NCI-H82 treated with DMSO at 0.1 percent for 48 hours (cell line): ENCODE results near the gene ACTR1B.
A peak's percentile ranks its signal among the peaks of the same experiment; 100 is the strongest.
"Not testable (repeated sequence)": the region's sequence is repeated elsewhere in the genome, so short reads cannot be mapped to it uniquely, and the experiment has no call there.

Experiments
- DNase-seq: peaks from one replicate; lab custom pipeline; 2025; ENCODE audit not compliant: unreplicated experiment; lab: John Stamatoyannopoulos, UW

ACTR1B gene

GRCh38 chr2:97663962-97664635 lies at the start of gene ACTR1B:
TSS of gene ACTR1B (minus strand) at chr2:97664044. CDS start at chr2:97663890, 154 bp downstream.
- DNase-seq: peak; percentile 83

GRCh38 chr2:97712693-97713295 lies 49.0 kb upstream of the ACTR1B start:
- DNase-seq: no peak

GRCh38 chr2:97712175-97712574 lies 48.3 kb upstream of the ACTR1B start:
- DNase-seq: not testable (repeated sequence)

GRCh38 chr2:97711394-97711711 lies 47.5 kb upstream of the ACTR1B start:
- DNase-seq: no peak

- DNase-seq: no peak
Measured at GRCh38 chr2:97708608-97709007, 44.8 kb upstream of the ACTR1B start.

- no peak for DNase-seq
Measured at GRCh38 chr2:97708048-97708380, 44.2 kb upstream of the ACTR1B start.

- no peak for DNase-seq
Measured at GRCh38 chr2:97707362-97708047, 43.7 kb upstream of the ACTR1B start.

GRCh38 chr2:97706708-97707345 lies 43.0 kb upstream of the ACTR1B start:
- no peak for DNase-seq

- DNase-seq: no peak
Measured at GRCh38 chr2:97706112-97706511, 42.3 kb upstream of the ACTR1B start.

- DNase-seq: no peak
Measured at GRCh38 chr2:97704989-97705388, 41.1 kb upstream of the ACTR1B start.

- no peak for DNase-seq
Measured at GRCh38 chr2:97703741-97704140, 39.9 kb upstream of the ACTR1B start.

- DNase-seq: no peak
Measured at GRCh38 chr2:97702731-97703470, 39.1 kb upstream of the ACTR1B start.

- DNase-seq: no peak
Measured at GRCh38 chr2:97701851-97702465, 38.1 kb upstream of the ACTR1B start.

- DNase-seq: no peak
Measured at GRCh38 chr2:97701186-97701585, 37.3 kb upstream of the ACTR1B start.

- peak; percentile 9 for DNase-seq
Measured at GRCh38 chr2:97699765-97700444, 36.1 kb upstream of the ACTR1B start.

- no peak for DNase-seq
Measured at GRCh38 chr2:97698530-97698929, 34.7 kb upstream of the ACTR1B start.

- peak; percentile 3 for DNase-seq
Measured at GRCh38 chr2:97697252-97698235, 33.7 kb upstream of the ACTR1B start.

- no peak for DNase-seq
Measured at GRCh38 chr2:97695744-97696143, 31.9 kb upstream of the ACTR1B start.

- DNase-seq: no peak
Measured at GRCh38 chr2:97693476-97693875, 29.6 kb upstream of the ACTR1B start.
